H1 (cell line): Measurements from ENCODE around the gene ATP6AP1. TPM values are rescaled to one million over a fixed set of nuclear protein-coding genes. Genes with fewer than 3 reads are reported as not detected.

Experiments
- CTCF ChIA-PET: fragments of 300-600 bp; sonication (Branson Sonifier 250); formaldehyde crosslinking; loops from one replicate; lab custom pipeline; 2021; ENCODE audit not compliant: partially characterized antibody; lab: Charles Lee
- POLR2A ChIA-PET: fragments of 300-600 bp; sonication (Branson Sonifier 250); formaldehyde crosslinking; loops from one replicate; lab custom pipeline; 2021; ENCODE audit warnings: inconsistent platforms; ENCODE audit not compliant: partially characterized antibody; lab: Charles Lee
- DNase-seq, 2 experiments: peaks; one replicate each; pipeline versions ENCODE4 v3.0.0 to v3.0.0-alpha.2; 2010 to 2022; ENCODE audit warnings: low spot score in 2 of 2, low read depth in 1 of 2, mixed read lengths in 1 of 2
- FAIRE-seq: peaks from 2 replicates; lab custom pipeline; 2011; peaks lifted over from hg19 to GRCh38; lab: Jason Lieb, UNC
- H2AFZ ChIP-seq: 2 replicates; pipeline ENCODE4 v1.8.1; 2012; ENCODE audit warnings: low read length, inconsistent platforms
- H2AK5ac ChIP-seq: 2 replicates; pipeline ENCODE4 v1.6.1; 2013; ENCODE audit warnings: low read depth, low read length
- H2BK120ac ChIP-seq: replicated peaks from 2 replicates; pipeline ENCODE3; 2013; ENCODE audit warnings: low read depth, low read length, inconsistent platforms
- H2BK12ac ChIP-seq: 2 replicates; pipeline ENCODE4 v1.6.1; 2013; ENCODE audit warnings: low read depth, low read length
- H2BK15ac ChIP-seq: 2 replicates; pipeline ENCODE4 v1.6.1; 2013; ENCODE audit warnings: low read length
- H2BK20ac ChIP-seq: 2 replicates; pipeline ENCODE4 v1.6.1; 2013; ENCODE audit warnings: low read length
- H2BK5ac ChIP-seq: 2 replicates; pipeline ENCODE4 v1.6.1; 2013; ENCODE audit warnings: low read depth, low read length
- H3K14ac ChIP-seq: 2 replicates; pipeline ENCODE4 v1.6.1; 2013; ENCODE audit warnings: inconsistent platforms; ENCODE audit not compliant: insufficient read length
- H3K18ac ChIP-seq: 2 replicates; pipeline ENCODE4 v1.6.1; 2013; ENCODE audit warnings: low read length; ENCODE audit errors: extremely low read depth
- H3K23ac ChIP-seq: 2 replicates; pipeline ENCODE4 v1.6.1; 2013; ENCODE audit warnings: inconsistent platforms; ENCODE audit not compliant: insufficient read length
- H3K23me2 ChIP-seq: 2 replicates; pipeline ENCODE4 v1.6.1; 2013; ENCODE audit warnings: low read depth, low read length
- H3K27ac ChIP-seq: 2 replicates; pipeline ENCODE4 v1.6.1; 2011; ENCODE audit warnings: low read depth, low read length, inconsistent platforms
- H3K27me3 ChIP-seq, 4 experiments: replicated peaks in 1 of 4; 1 replicate in 1 of 4; 2 replicates in 3 of 4; pipeline versions ENCODE4 v1.6.1 to v1.8.1; 2011 to 2013; ENCODE audit warnings: low read length in 3 of 4, mild to moderate bottlenecking in 3 of 4, inconsistent platforms in 2 of 4, mixed read lengths in 2 of 4, moderate library complexity in 1 of 4; ENCODE audit not compliant: control insufficient read depth in 3 of 4, insufficient read depth in 3 of 4; ENCODE audit errors: extremely low read depth in 1 of 4
- H3K36me3 ChIP-seq, 4 experiments: 2 replicates each; pipeline versions ENCODE4 v1.6.1 to v1.8.1; 2011 to 2013; ENCODE audit warnings: mild to moderate bottlenecking in 4 of 4, low read length in 3 of 4, moderate library complexity in 2 of 4, control low read depth in 1 of 4, inconsistent platforms in 1 of 4; ENCODE audit not compliant: insufficient read depth in 4 of 4, control insufficient read depth in 2 of 4
- H3K4ac ChIP-seq: replicated peaks from 2 replicates; pipeline ENCODE3; 2013; ENCODE audit warnings: low read length, low read depth, mixed read lengths, inconsistent platforms; ENCODE audit not compliant: insufficient read length
- H3K4me1 ChIP-seq, 4 experiments: replicated peaks in 1 of 4; 1 replicate in 1 of 4; 2 replicates in 3 of 4; pipeline versions ENCODE4 v1.6.1 to v1.8.1; 2011 to 2013; ENCODE audit warnings: low read length in 3 of 4, inconsistent platforms in 2 of 4, mixed read lengths in 1 of 4; ENCODE audit not compliant: insufficient read depth in 4 of 4, control insufficient read depth in 3 of 4
- H3K4me2 ChIP-seq, 2 experiments: 2 replicates each; pipeline versions ENCODE4 v1.6.1 to v1.8.1; 2011 to 2013; ENCODE audit warnings: low read depth in 2 of 2, low read length in 2 of 2, control low read depth in 1 of 2, inconsistent platforms in 1 of 2, mild to moderate bottlenecking in 1 of 2; ENCODE audit not compliant: insufficient read depth in 1 of 2
- H3K4me3 ChIP-seq, 4 experiments: fragments of 200-600, 300-600 bp in 1 of 4; sonication (generic), shearing (Covaris generic), sonication (Bioruptor Twin) in 1 of 4; 2 replicates each; pipeline versions ENCODE4 v1.5.1 to v1.8.1; 2011 to 2016; ENCODE audit warnings: low read length in 4 of 4, low read depth in 3 of 4, control low read depth in 2 of 4, inconsistent platforms in 2 of 4, mild to moderate bottlenecking in 2 of 4, mixed read lengths in 1 of 4, moderate library complexity in 1 of 4; ENCODE audit not compliant: insufficient read depth in 2 of 4; ENCODE audit errors: extremely low read depth in 1 of 4
- H3K56ac ChIP-seq: replicated peaks from 2 replicates; pipeline ENCODE3; 2013; ENCODE audit warnings: low read depth, mild to moderate bottlenecking, mixed read lengths, low read length, inconsistent platforms; ENCODE audit not compliant: insufficient read length
- H3K79me1 ChIP-seq: 2 replicates; pipeline ENCODE4 v1.6.1; 2013; ENCODE audit warnings: low read depth, low read length, control low read depth
- H3K79me2 ChIP-seq, 2 experiments: 2 replicates each; pipeline versions ENCODE4 v1.6.1 to v1.8.1; 2012 to 2013; ENCODE audit warnings: low read length in 2 of 2, mild to moderate bottlenecking in 2 of 2, inconsistent platforms in 1 of 2; ENCODE audit not compliant: insufficient read depth in 2 of 2, control insufficient read depth in 1 of 2
- H3K9ac ChIP-seq, 4 experiments: replicated peaks in 1 of 4; 1 replicate in 1 of 4; 2 replicates in 3 of 4; pipeline versions ENCODE4 v1.6.1 to v1.8.1; 2011 to 2013; ENCODE audit warnings: low read depth in 3 of 4, low read length in 3 of 4, control low read depth in 2 of 4, mild to moderate bottlenecking in 2 of 4, moderate library complexity in 2 of 4, inconsistent platforms in 1 of 4; ENCODE audit errors: extremely low read depth in 1 of 4
- H3K9me3 ChIP-seq, 2 experiments: 2 replicates each; pipeline versions ENCODE4 v1.6.1 to v1.8.1; 2012 to 2013; ENCODE audit warnings: mild to moderate bottlenecking in 2 of 2, moderate library complexity in 2 of 2, control low read depth in 1 of 2, inconsistent platforms in 1 of 2, low read depth in 1 of 2, low read length in 1 of 2, mixed read lengths in 1 of 2; ENCODE audit not compliant: insufficient read depth in 2 of 2
- H4K20me1 ChIP-seq, 2 experiments: replicated peaks in 1 of 2; 2 replicates each; pipeline versions ENCODE3 to v1.8.1; 2011 to 2013; ENCODE audit warnings: inconsistent platforms in 2 of 2, low read length in 2 of 2, mild to moderate bottlenecking in 1 of 2; ENCODE audit not compliant: insufficient read depth in 2 of 2, control insufficient read depth in 1 of 2
- H4K5ac ChIP-seq: 2 replicates; pipeline ENCODE4 v1.6.1; 2013; ENCODE audit warnings: low read length, low read depth, mixed read lengths, inconsistent platforms; ENCODE audit not compliant: insufficient read length
- H4K8ac ChIP-seq: 2 replicates; pipeline ENCODE4 v1.8.0; 2013; ENCODE audit warnings: mild to moderate bottlenecking, moderate library complexity, low read length, inconsistent platforms; ENCODE audit not compliant: insufficient read depth; ENCODE audit errors: extremely low read depth
- H4K91ac ChIP-seq: replicated peaks from 2 replicates; pipeline ENCODE3; 2013; ENCODE audit warnings: low read length, mixed read lengths, inconsistent platforms; ENCODE audit not compliant: insufficient read length
- CEBPB ChIP-seq: IDR thresholded peaks from 2 replicates; pipeline ENCODE4 v1.6.1; 2012; ENCODE audit warnings: low read depth, low read length
- WGBS, 2 experiments: shearing (Covaris generic) in 1 of 2; methylation state at CpG; one replicate each; pipeline versions ENCODE4 v1.1.6 to v1.1.7; 2013 to 2015; ENCODE audit warnings: low lambda C conversion rate in 2 of 2, mixed read lengths in 2 of 2, inconsistent platforms in 1 of 2, low coverage in 1 of 2, missing lambda C conversion rate in 1 of 2; ENCODE audit not compliant: insufficient replicate concordance in 2 of 2, insufficient coverage in 1 of 2, insufficient read length in 1 of 2; ENCODE audit errors: extremely low coverage in 1 of 2, missing lambda C conversion rate in 1 of 2; 5-methylcytosine and 5-hydroxymethylcytosine counted together
- polyA plus RNA-seq, 7 experiments: library from polyadenylated mRNA; depleted of rRNA in 3 of 7; stranded (reverse) in 5 of 7; unstranded in 2 of 7; fragments of >200 nt in 5 of 7; fragments of 200-250 nt in 2 of 7; gene quantifications; 1 replicate in 5 of 7; 2 replicates in 1 of 7; 4 replicates in 1 of 7; pipeline versions ENCODE4 v1.2.1 to v1.2.3, GENCODE V29; 2011 to 2013; ENCODE audit warnings: missing spikeins in 2 of 7, mixed read lengths in 2 of 7
- total RNA-seq: library from RNA; stranded (reverse); fragmentation: NEBNext Ultra II Directional; extraction: Animal tissue kit (Norgen Biotek cat#: 25700); gene quantifications from 2 replicates; pipeline ENCODE4 v1.2.1, GENCODE V29; 2021

The ATP6AP1 gene
- total and polyA plus RNA-seq, 2 of the 8 experiments (the other 6 are each of a cell fraction or from before 2014, with no cell fraction given) = 44.6 to 80.8 TPM

DNA sequence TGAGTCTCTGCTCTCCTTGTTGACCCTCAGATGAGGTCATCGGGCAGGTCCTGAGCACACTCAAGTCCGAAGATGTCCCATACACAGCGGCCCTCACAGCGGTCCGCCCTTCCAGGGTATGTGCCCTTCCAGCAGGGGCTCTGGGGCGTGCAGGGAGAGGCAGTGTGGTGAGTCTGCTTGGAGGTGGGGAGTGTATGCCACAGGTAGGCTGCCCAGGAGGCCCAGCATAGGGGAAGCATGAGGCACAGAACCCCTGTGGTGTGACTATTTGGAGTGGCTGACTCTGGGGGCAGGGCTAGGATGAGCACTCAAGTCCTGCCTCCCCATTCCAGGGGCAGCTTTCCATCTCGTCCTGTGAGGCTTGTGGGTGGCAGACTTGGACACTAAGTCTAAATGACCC is 5.1 kb downstream of the ATP6AP1 start:
- Histone ChIP-seq H2BK5ac (no peak overlapping the region), H3K27me3 (no peaks in the 10 kb centered on the region), H2BK20ac (no peak overlapping the region), H3K79me2 (peaks cover 3 to 20% of the 10 kb centered on the region in 2 experiments; a peak in 2 of 4 replicates), H3K9me3 (no peaks in the 10 kb centered on the region), H3K27ac (no peak overlapping the region), H3K23me2 (peaks cover 7% of the 10 kb centered on the region; the same call in 1 of the 2 replicates), H4K20me1 (peaks cover 0 to 8% of the 10 kb centered on the region in 2 experiments), H3K9ac (no peak overlapping the region), H4K5ac (no peak overlapping the region), H2BK12ac (no peak overlapping the region), H4K91ac (no peak overlapping the region), H3K56ac (no peak overlapping the region), H2BK15ac (no peak overlapping the region), H3K4me3 (no peak overlapping the region), H3K18ac (no peak overlapping the region), H2BK120ac (no peak overlapping the region), H4K8ac (no peak overlapping the region), H3K36me3 (peaks cover 0 to 14% (median 7%) of the 10 kb centered on the region in 4 experiments; a peak in 5 of 8 replicates), H3K4ac (no peak overlapping the region), H2AK5ac (no peak overlapping the region), H2AFZ (no peak overlapping the region), H3K23ac (no peak overlapping the region), H3K14ac (no peak overlapping the region), H3K4me1 (peaks cover 0 to 6% (median 4%) of the 10 kb centered on the region in 4 experiments; a peak in 6 of 7 replicates), H3K79me1 (no peaks in the 10 kb centered on the region), H3K4me2 (no peak overlapping the region)
- DNase-seq (no peak), FAIRE-seq (no peak)
- POLR2A ChIA-PET = no interaction called here
- CTCF ChIA-PET = no interaction called here
- WGBS, 2 experiments = 85% methylated on average over 6 of the region's 7 CpGs; no CpG with 5 or more reads in 1 of the 2 experiments
- TF ChIP-seq CEBPB = no peak
